ENCODE results near the gene SOSTDC1. TPM values are rescaled to one million over a fixed set of nuclear protein-coding genes. Genes with fewer than 3 reads are reported as not detected.

SOSTDC1 gene
- polyA plus RNA-seq, 1 of the 3 experiments (the other 2 are of a cell fraction): 0.13 TPM

DNA sequence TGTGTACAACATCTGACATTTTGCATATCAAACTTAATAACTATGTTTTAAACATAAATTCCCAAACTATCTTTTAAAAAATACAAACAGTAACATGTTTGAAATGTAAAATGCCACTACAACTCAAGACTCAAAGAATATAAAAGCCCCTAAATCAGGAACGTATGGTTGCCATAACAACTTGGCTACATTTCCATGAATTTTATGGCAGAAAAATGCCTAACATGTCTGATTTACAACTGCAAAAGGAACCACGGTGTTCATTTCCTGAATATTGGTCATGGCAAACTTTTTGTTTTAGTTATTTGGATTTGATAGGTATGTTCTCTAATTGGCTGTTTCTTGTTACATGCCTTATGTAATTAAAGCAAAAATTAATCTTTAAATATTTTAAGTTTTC, 2.0 kb downstream of the SOSTDC1 start:
- H3F3A ChIP-seq (replicated peaks; ENCODE audit: insufficient read depth): no peaks in the 10 kb centered on the region
- no peak overlapping the region; a peak in 1 of 4 replicates for H3K27ac ChIP-seq (ENCODE audit: low read depth in 2 of 2, low read length in 1 of 2)
- POLR2A ChIA-PET: no interaction called here
- no peak overlapping the region for H3K9ac ChIP-seq
- H3K79me2 ChIP-seq (ENCODE audit: insufficient read depth): no peaks in the 10 kb centered on the region
- H3K36me3 ChIP-seq (replicated peaks in 1 of 2; ENCODE audit: control insufficient read depth in 1 of 2, insufficient read depth in 2 of 2, low read length in 1 of 2): no peaks in the 10 kb centered on the region
- no peaks in the 10 kb centered on the region for H3K9me2 ChIP-seq
- peaks cover 0 to 9% of the 10 kb centered on the region in 2 experiments; a peak in 2 of 4 replicates for H3K4me1 ChIP-seq (ENCODE audit: control insufficient read depth in 1 of 2, insufficient read depth in 2 of 2, low read depth in 1 of 2, low read length in 1 of 2)
- H2AFZ ChIP-seq (ENCODE audit: low read depth): no peak overlapping the region
- DNase-seq: no peak
- 9% methylated on average over 2 of the region's 2 CpGs for WGBS (ENCODE audit: low lambda C conversion rate)
- H4K20me1 ChIP-seq (ENCODE audit: insufficient read depth): no peaks in the 10 kb centered on the region
- H3K4me2 ChIP-seq: no peak overlapping the region
- TF ChIP-seq, protein P1, sequence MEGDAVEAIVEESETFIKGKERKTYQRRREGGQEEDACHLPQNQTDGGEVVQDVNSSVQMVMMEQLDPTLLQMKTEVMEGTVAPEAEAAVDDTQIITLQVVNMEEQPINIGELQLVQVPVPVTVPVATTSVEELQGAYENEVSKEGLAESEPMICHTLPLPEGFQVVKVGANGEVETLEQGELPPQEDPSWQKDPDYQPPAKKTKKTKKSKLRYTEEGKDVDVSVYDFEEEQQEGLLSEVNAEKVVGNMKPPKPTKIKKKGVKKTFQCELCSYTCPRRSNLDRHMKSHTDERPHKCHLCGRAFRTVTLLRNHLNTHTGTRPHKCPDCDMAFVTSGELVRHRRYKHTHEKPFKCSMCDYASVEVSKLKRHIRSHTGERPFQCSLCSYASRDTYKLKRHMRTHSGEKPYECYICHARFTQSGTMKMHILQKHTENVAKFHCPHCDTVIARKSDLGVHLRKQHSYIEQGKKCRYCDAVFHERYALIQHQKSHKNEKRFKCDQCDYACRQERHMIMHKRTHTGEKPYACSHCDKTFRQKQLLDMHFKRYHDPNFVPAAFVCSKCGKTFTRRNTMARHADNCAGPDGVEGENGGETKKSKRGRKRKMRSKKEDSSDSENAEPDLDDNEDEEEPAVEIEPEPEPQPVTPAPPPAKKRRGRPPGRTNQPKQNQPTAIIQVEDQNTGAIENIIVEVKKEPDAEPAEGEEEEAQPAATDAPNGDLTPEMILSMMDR (IDR thresholded peaks at IDR 0.05): no peak
- TF ChIP-seq ELF1 (IDR thresholded peaks at IDR 0.05) (no peak), PBX3 (IDR thresholded peaks at IDR 0.05) (no peak), RFX5 (IDR thresholded peaks at IDR 0.05; ENCODE audit: low read length) (no peak), POLR2AphosphoS5 (IDR thresholded peaks at IDR 0.05; ENCODE audit: low read depth, low read length) (no peak), FOXM1 (IDR thresholded peaks at IDR 0.05; ENCODE audit: low read depth) (no peak), NFIC (IDR thresholded peaks at IDR 0.05; ENCODE audit: borderline replicate concordance) (no peak), RAD21 (IDR thresholded peaks at IDR 0.05; ENCODE audit: low read length) (no peak), USF1 (IDR thresholded peaks at IDR 0.05; ENCODE audit: borderline replicate concordance, low read depth) (no peak), FOXJ3 (CRISPR knock-in tag; IDR thresholded peaks at IDR 0.05) (no peak), SIN3A (IDR thresholded peaks at IDR 0.05; ENCODE audit: borderline replicate concordance, low read depth, low read length) (no peak), MXI1 (IDR thresholded peaks at IDR 0.05; ENCODE audit: low read depth, low read length) (no peak), RCOR1 (IDR thresholded peaks at IDR 0.05; ENCODE audit: low read length) (no peak)
- CTCF ChIA-PET: interaction anchor here (1.4 to 1.6 kb wide), 2 partner anchors 89 to 101 kb away, joined by 4 to 5 read pairs; no protein-coding TSS in a partner anchor
- no peak overlapping the region for H3K4me3 ChIP-seq (ENCODE audit: low read depth in 2 of 2, low read length in 1 of 2)
- H3K9me3 ChIP-seq: no peaks in the 10 kb centered on the region
- peaks cover 35% of the 10 kb centered on the region for H3K27me3 ChIP-seq (ENCODE audit: insufficient read depth)

- Histone ChIP-seq H3K27me3 (ENCODE audit: insufficient read depth) (peaks cover 35% of the 10 kb centered on the region), H3K9me2 (no peaks in the 10 kb centered on the region), H3K9ac (no peak overlapping the region), H3K27ac (ENCODE audit: low read depth in 2 of 2, low read length in 1 of 2) (no peak overlapping the region), H4K20me1 (ENCODE audit: insufficient read depth) (no peaks in the 10 kb centered on the region), H3F3A (replicated peaks; ENCODE audit: insufficient read depth) (no peaks in the 10 kb centered on the region), H3K4me3 (ENCODE audit: low read depth in 2 of 2, low read length in 1 of 2) (no peak overlapping the region), H3K4me2 (no peak overlapping the region), H3K4me1 (ENCODE audit: control insufficient read depth in 1 of 2, insufficient read depth in 2 of 2, low read depth in 1 of 2, low read length in 1 of 2) (peaks cover 0 to 9% of the 10 kb centered on the region in 2 experiments; a peak in 2 of 4 replicates), H3K9me3 (no peaks in the 10 kb centered on the region), H3K36me3 (replicated peaks in 1 of 2; ENCODE audit: control insufficient read depth in 1 of 2, insufficient read depth in 2 of 2, low read length in 1 of 2) (no peaks in the 10 kb centered on the region), H3K79me2 (ENCODE audit: insufficient read depth) (no peaks in the 10 kb centered on the region), H2AFZ (ENCODE audit: low read depth) (no peak overlapping the region)
- POLR2A ChIA-PET: no interaction called here
- WGBS (ENCODE audit: low lambda C conversion rate): 25% methylated on average over 7 of the region's 7 CpGs
- TF ChIP-seq IRF3 (IDR thresholded peaks at IDR 0.05; ENCODE audit: low read depth, low read length) (no peak), EP300 (IDR thresholded peaks at IDR 0.05; ENCODE audit: borderline replicate concordance in 1 of 2, low read depth in 1 of 2, low read length in 1 of 2) (no peak), EZH2phosphoT487 (IDR thresholded peaks at IDR 0.05; ENCODE audit: borderline replicate concordance, low read depth) (no peak), RXRA (IDR thresholded peaks at IDR 0.05; ENCODE audit: borderline replicate concordance, low read depth) (no peak)
- TF ChIP-seq, protein P1 (IDR thresholded peaks at IDR 0.05): no peak
- DNase-seq: no peak
- CTCF ChIA-PET: no interaction called here
Observed at GRCh38 chr7:16462431-16462889, 3.1 kb downstream of the SOSTDC1 start.

Data from SK-N-SH (cell line).